Suprapubic skin (tissue), 4 donors: ENCODE measurements around the gene VAMP2. TPM values are rescaled to one million over a fixed set of nuclear protein-coding genes. Genes with fewer than 3 reads are reported as not detected.

Experiments
- DNase-seq, 2 donors: peaks; one replicate each; pipeline ENCODE4 v3.0.0-alpha.2; 2019; ENCODE audit warnings: low spot score in 2 of 2
- H3K27ac ChIP-seq: fragments of 200-600 bp; sonication (generic); one replicate; pipeline ENCODE4 v1.5.1; 2019
- H3K27me3 ChIP-seq: fragments of 200-600 bp; sonication (generic); one replicate; pipeline ENCODE4 v1.5.1; 2019
- H3K36me3 ChIP-seq: fragments of 200-600 bp; sonication (generic); one replicate; pipeline ENCODE4 v1.5.1; 2019
- H3K4me1 ChIP-seq: fragments of 200-600 bp; sonication (generic); one replicate; pipeline ENCODE4 v1.5.1; 2019
- H3K4me3 ChIP-seq: fragments of 200-600 bp; sonication (generic); one replicate; pipeline ENCODE4 v1.5.1; 2019; ENCODE audit warnings: mild to moderate bottlenecking
- H3K9me3 ChIP-seq: fragments of 200-600 bp; sonication (generic); one replicate; pipeline ENCODE4 v1.5.1; 2019
- CTCF ChIP-seq, 2 donors: fragments of 200-600 bp in 1 of 2; fragments of 450-650 bp in 1 of 2; sonication (generic) in 1 of 2; IDR thresholded peaks; one replicate each; pipeline ENCODE4 v1.5.1; 2016 to 2019; ENCODE audit warnings: antibody characterized with exemption in 2 of 2, mild to moderate bottlenecking in 1 of 2, moderate library complexity in 1 of 2
- EP300 ChIP-seq: sonication (generic); formaldehyde crosslinking; IDR thresholded peaks from one replicate; pipeline ENCODE4 v1.6.1; 2017; ENCODE audit warnings: antibody characterized with exemption
- POLR2A ChIP-seq, 2 donors: fragments of 450-650 bp; IDR thresholded peaks; one replicate each; pipeline ENCODE4 v1.6.1; 2017; ENCODE audit warnings: antibody characterized with exemption in 2 of 2, mild to moderate bottlenecking in 2 of 2, moderate library complexity in 2 of 2
- POLR2AphosphoS5 ChIP-seq, 3 donors: sonication (generic); formaldehyde crosslinking; IDR thresholded peaks; one replicate each; pipeline ENCODE4 v1.6.1; 2017; ENCODE audit warnings: antibody characterized with exemption in 3 of 3
- WGBS: methylation state at CpG from one replicate; pipeline ENCODE4 v1.1.5; 2018; 5-methylcytosine and 5-hydroxymethylcytosine counted together
- total RNA-seq, 4 donors: library from RNA; depleted of rRNA; stranded (reverse); fragments of >200 nt; gene quantifications; one replicate each; pipeline ENCODE4 v1.1.0, GENCODE V29; 2016

Gene VAMP2
- total RNA-seq, 4 donors from 2014 or later, result 41.2 to 64.3 (median 52.8) TPM

GRCh38 chr17:8156246-8156992 is 6.3 kb downstream of the VAMP2 start:
- Histone ChIP-seq H3K27me3 (no peaks in the 10 kb centered on the region), H3K36me3 (peaks cover 18% of the 10 kb centered on the region), H3K4me1 (peaks cover 56% of the 10 kb centered on the region), H3K27ac (peak overlapping the region; percentile 100), H3K9me3 (no peaks in the 10 kb centered on the region), H3K4me3 (peak overlapping the region; percentile 98)
- TF ChIP-seq EP300, result peak; percentile 58
- TF ChIP-seq POLR2A (IDR thresholded peaks at IDR 0.05), result peak; percentile 98 to 100
- no peak for TF ChIP-seq CTCF (IDR thresholded peaks at IDR 0.05)
- peak; percentile 99 to 100 (median 99) for TF ChIP-seq POLR2AphosphoS5 (IDR thresholded peaks at IDR 0.05)
- under 1% methylated on average over 40 of the region's 59 CpGs for WGBS
- DNase-seq, result peak; percentile 100

- no peak for DNase-seq
- TF ChIP-seq EP300 (no peak), POLR2AphosphoS5 (IDR thresholded peaks at IDR 0.05) (no peak), POLR2A (IDR thresholded peaks at IDR 0.05) (no peak), CTCF (IDR thresholded peaks at IDR 0.05) (no peak)
- H3K27ac ChIP-seq, result peak overlapping the region; percentile 100
- H3K27me3 ChIP-seq, result no peaks in the 10 kb centered on the region
- peaks cover 16% of the 10 kb centered on the region for H3K36me3 ChIP-seq
- H3K4me3 ChIP-seq, result peak overlapping the region; percentile 98
- H3K4me1 ChIP-seq, result peaks cover 54% of the 10 kb centered on the region
- no peaks in the 10 kb centered on the region for H3K9me3 ChIP-seq
- 4% methylated on average over 11 of the region's 11 CpGs for WGBS
These were observed 6.8 kb downstream of the VAMP2 start for GRCh38 chr17:8155996-8156245.

GRCh38 chr17:8155231-8155995 is 7.3 kb downstream of the VAMP2 start:
- peak in 1 of 2 donors; percentile 76 for DNase-seq
- peak overlapping the region; percentile 98 for H3K4me3 ChIP-seq
- peak in 2 of 3 donors; percentile 40 to 58 for TF ChIP-seq POLR2AphosphoS5 (IDR thresholded peaks at IDR 0.05)
- TF ChIP-seq EP300, result no peak
- H3K4me1 ChIP-seq, result peaks cover 54% of the 10 kb centered on the region
- H3K36me3 ChIP-seq, result peaks cover 19% of the 10 kb centered on the region
- no peaks in the 10 kb centered on the region for H3K9me3 ChIP-seq
- 8% methylated on average over 14 of the region's 14 CpGs for WGBS
- no peaks in the 10 kb centered on the region for H3K27me3 ChIP-seq
- peak overlapping the region; percentile 100 for H3K27ac ChIP-seq

- peaks cover 61% of the 10 kb centered on the region for H3K4me1 ChIP-seq
- no peaks in the 10 kb centered on the region for H3K9me3 ChIP-seq
These were observed 8.1 kb downstream of the VAMP2 start for GRCh38 chr17:8154608-8155155.

More at GRCh38 chr17:8154608-8155155, 8.1 kb downstream of the VAMP2 start:
- H3K27ac ChIP-seq, result peak overlapping the region; percentile 100
- peak in 1 of 2 donors; percentile 74 for DNase-seq
- H3K36me3 ChIP-seq, result peaks cover 25% of the 10 kb centered on the region
- TF ChIP-seq CTCF (IDR thresholded peaks at IDR 0.05) (no peak), POLR2A (IDR thresholded peaks at IDR 0.05) (peak in 1 of 2 donors; percentile 11)
- H3K27me3 ChIP-seq, result no peaks in the 10 kb centered on the region
- H3K4me3 ChIP-seq, result peak overlapping the region; percentile 98
- 19% methylated on average over 11 of the region's 11 CpGs for whole genome bisulfite sequencing
